GM12878 (cell line): ENCODE measurements around the gene OR2W1.

Experiments
- CHD2 ChIP-seq: IDR thresholded peaks from 2 replicates; pipeline ENCODE4 v1.6.1; 2011; ENCODE audit warnings: low read depth, low read length, improper control_type of control experiment, borderline replicate concordance
- CHD4 ChIP-seq: fragments of 200-600 bp; sonication (generic); IDR thresholded peaks from 2 replicates; pipeline ENCODE4 v1.6.1; 2016; ENCODE audit warnings: mild to moderate bottlenecking
- GABPA ChIP-seq: IDR thresholded peaks from 2 replicates; pipeline ENCODE4 v1.6.1; 2014; ENCODE audit warnings: antibody characterized with exemption, low read depth, mild to moderate bottlenecking, inconsistent platforms
- RAD21 ChIP-seq: IDR thresholded peaks from 2 replicates; pipeline ENCODE4 v1.6.1; 2011; ENCODE audit warnings: mild to moderate bottlenecking, low read depth, low read length, moderate library complexity; ENCODE audit not compliant: insufficient read depth
- TCF12 ChIP-seq: IDR thresholded peaks from 2 replicates; pipeline ENCODE4 v1.6.1; 2011; ENCODE audit warnings: low read depth, mild to moderate bottlenecking, low read length
- ZNF24 ChIP-seq: fragments of 450-650 bp; IDR thresholded peaks from 2 replicates; pipeline ENCODE4 v1.6.1; 2017; ENCODE audit warnings: antibody characterized with exemption, mild to moderate bottlenecking
- TF ChIP-seq, protein P1 (sequence below), 3 experiments: IDR thresholded peaks in 2 of 3; conservative IDR thresholded peaks in 1 of 3; 2 replicates each; pipeline ENCODE4 v1.5.1; 2011; ENCODE audit warnings: low read depth in 3 of 3, low read length in 3 of 3, mild to moderate bottlenecking in 3 of 3, control low read depth in 2 of 3, moderate library complexity in 2 of 3, inconsistent platforms in 1 of 3, mixed read lengths in 1 of 3; ENCODE audit not compliant: control insufficient read depth in 2 of 3, insufficient read depth in 1 of 3; ENCODE audit errors: extremely low read depth in 1 of 3
- TF ChIP-seq, protein P2 (sequence below): IDR thresholded peaks from 2 replicates; pipeline ENCODE4 v1.6.1; 2011; ENCODE audit warnings: low read depth, low read length, improper control_type of control experiment, borderline replicate concordance
- TF ChIP-seq, protein P3 (sequence below): IDR thresholded peaks from 2 replicates; pipeline ENCODE4 v1.6.1; 2012; ENCODE audit warnings: low read depth, low read length, improper control_type of control experiment
- TF ChIP-seq, protein P4 (sequence below): fragments of 450-650 bp; formaldehyde crosslinking; IDR thresholded peaks from 2 replicates; pipeline ENCODE4 v1.4.0; 2020; ENCODE audit warnings: mild to moderate bottlenecking, moderate library complexity

DNA sequence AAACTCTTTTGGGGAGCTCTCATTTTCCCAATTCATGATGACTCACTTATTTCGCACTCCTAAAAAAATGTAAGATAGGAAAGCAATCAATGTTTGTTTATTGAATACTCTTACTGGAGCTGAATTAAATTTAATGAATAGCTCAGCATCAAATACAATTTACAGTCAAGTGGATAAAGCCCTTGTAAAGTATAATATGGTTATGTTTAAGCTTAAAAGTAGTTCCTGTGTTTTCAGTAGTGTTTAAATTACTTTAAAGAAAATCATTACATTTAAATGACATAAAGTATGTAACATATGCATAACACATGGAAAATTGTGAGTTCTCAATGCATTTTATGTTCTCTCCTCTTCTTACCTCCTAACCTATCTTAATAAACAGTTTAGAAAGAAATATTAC, 42.2 kb upstream of the OR2W1 start, which contains the start of gene OR2B3:
- TF ChIP-seq, protein P1, sequence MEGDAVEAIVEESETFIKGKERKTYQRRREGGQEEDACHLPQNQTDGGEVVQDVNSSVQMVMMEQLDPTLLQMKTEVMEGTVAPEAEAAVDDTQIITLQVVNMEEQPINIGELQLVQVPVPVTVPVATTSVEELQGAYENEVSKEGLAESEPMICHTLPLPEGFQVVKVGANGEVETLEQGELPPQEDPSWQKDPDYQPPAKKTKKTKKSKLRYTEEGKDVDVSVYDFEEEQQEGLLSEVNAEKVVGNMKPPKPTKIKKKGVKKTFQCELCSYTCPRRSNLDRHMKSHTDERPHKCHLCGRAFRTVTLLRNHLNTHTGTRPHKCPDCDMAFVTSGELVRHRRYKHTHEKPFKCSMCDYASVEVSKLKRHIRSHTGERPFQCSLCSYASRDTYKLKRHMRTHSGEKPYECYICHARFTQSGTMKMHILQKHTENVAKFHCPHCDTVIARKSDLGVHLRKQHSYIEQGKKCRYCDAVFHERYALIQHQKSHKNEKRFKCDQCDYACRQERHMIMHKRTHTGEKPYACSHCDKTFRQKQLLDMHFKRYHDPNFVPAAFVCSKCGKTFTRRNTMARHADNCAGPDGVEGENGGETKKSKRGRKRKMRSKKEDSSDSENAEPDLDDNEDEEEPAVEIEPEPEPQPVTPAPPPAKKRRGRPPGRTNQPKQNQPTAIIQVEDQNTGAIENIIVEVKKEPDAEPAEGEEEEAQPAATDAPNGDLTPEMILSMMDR (IDR thresholded peaks at IDR 0.05 in 2 of 3, conservative IDR thresholded peaks at IDR 0.05 in 1 of 3; ENCODE audit: control insufficient read depth in 2 of 3, extremely low read depth in 1 of 3, insufficient read depth in 1 of 3, low read depth in 3 of 3, low read length in 3 of 3) = no peak
- TF ChIP-seq RAD21 = no peak
- no peak for TF ChIP-seq ZNF24
- no peak for TF ChIP-seq TCF12
- TF ChIP-seq, protein P2, sequence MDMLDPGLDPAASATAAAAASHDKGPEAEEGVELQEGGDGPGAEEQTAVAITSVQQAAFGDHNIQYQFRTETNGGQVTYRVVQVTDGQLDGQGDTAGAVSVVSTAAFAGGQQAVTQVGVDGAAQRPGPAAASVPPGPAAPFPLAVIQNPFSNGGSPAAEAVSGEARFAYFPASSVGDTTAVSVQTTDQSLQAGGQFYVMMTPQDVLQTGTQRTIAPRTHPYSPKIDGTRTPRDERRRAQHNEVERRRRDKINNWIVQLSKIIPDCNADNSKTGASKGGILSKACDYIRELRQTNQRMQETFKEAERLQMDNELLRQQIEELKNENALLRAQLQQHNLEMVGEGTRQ = no peak
- TF ChIP-seq, protein P3, sequence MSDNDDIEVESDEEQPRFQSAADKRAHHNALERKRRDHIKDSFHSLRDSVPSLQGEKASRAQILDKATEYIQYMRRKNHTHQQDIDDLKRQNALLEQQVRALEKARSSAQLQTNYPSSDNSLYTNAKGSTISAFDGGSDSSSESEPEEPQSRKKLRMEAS = no peak
- TF ChIP-seq GABPA = no peak
- TF ChIP-seq CHD2 = no peak
- TF ChIP-seq CHD4 = no peak
- TF ChIP-seq, protein P4, sequence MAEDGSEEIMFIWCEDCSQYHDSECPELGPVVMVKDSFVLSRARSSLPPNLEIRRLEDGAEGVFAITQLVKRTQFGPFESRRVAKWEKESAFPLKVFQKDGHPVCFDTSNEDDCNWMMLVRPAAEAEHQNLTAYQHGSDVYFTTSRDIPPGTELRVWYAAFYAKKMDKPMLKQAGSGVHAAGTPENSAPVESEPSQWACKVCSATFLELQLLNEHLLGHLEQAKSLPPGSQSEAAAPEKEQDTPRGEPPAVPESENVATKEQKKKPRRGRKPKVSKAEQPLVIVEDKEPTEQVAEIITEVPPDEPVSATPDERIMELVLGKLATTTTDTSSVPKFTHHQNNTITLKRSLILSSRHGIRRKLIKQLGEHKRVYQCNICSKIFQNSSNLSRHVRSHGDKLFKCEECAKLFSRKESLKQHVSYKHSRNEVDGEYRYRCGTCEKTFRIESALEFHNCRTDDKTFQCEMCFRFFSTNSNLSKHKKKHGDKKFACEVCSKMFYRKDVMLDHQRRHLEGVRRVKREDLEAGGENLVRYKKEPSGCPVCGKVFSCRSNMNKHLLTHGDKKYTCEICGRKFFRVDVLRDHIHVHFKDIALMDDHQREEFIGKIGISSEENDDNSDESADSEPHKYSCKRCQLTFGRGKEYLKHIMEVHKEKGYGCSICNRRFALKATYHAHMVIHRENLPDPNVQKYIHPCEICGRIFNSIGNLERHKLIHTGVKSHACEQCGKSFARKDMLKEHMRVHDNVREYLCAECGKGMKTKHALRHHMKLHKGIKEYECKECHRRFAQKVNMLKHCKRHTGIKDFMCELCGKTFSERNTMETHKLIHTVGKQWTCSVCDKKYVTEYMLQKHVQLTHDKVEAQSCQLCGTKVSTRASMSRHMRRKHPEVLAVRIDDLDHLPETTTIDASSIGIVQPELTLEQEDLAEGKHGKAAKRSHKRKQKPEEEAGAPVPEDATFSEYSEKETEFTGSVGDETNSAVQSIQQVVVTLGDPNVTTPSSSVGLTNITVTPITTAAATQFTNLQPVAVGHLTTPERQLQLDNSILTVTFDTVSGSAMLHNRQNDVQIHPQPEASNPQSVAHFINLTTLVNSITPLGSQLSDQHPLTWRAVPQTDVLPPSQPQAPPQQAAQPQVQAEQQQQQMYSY (CRISPR knock-in tag) = no peak
